BLaER1 treated with 17β-estradiol and CSF1 and Interleukin-3, amounts not matched to agents 10 nM and 100 nM (cell line): ENCODE data around the gene PITPNM1.
"Not testable (repeated sequence)": the region's sequence is repeated elsewhere in the genome, so short reads cannot be mapped to it uniquely, and the experiment has no call there.

Experiments used
- H3K27ac ChIP-seq, 11 experiments: shearing (Covaris generic); formaldehyde crosslinking; 2 replicates each; pipeline ENCODE4 v1.8.1; 2022
- H3K27me3 ChIP-seq, 11 experiments: shearing (Covaris generic); formaldehyde crosslinking; 2 replicates each; pipeline ENCODE4 v1.8.1; 2022
- H3K36me3 ChIP-seq, 11 experiments: shearing (Covaris generic); formaldehyde crosslinking; 2 replicates each; pipeline ENCODE4 v1.8.1; 2022
- H3K4me1 ChIP-seq, 10 experiments: shearing (Covaris generic); formaldehyde crosslinking; 2 replicates each; pipeline ENCODE4 v1.8.1; 2022
- H3K4me2 ChIP-seq, 11 experiments: shearing (Covaris generic); formaldehyde crosslinking; 2 replicates each; pipeline ENCODE4 v1.8.1; 2022
- H3K4me3 ChIP-seq, 10 experiments: shearing (Covaris generic); formaldehyde crosslinking; 2 replicates each; pipeline ENCODE4 v1.8.1; 2022
- H3K9ac ChIP-seq, 11 experiments: shearing (Covaris generic); formaldehyde crosslinking; 2 replicates each; pipeline ENCODE4 v1.8.1; 2022
- H3K9me3 ChIP-seq, 11 experiments: shearing (Covaris generic); formaldehyde crosslinking; replicated peaks in 1 of 11; 2 replicates each; pipeline ENCODE4 v1.8.1; 2022
- H4K20me1 ChIP-seq, 11 experiments: shearing (Covaris generic); formaldehyde crosslinking; 2 replicates each; pipeline ENCODE4 v1.8.1; 2022
- Cebpa-rat ChIP-seq, 11 experiments: shearing (Covaris generic); IDR thresholded peaks; 2 replicates each; pipeline ENCODE4 v1.8.1; 2022

Gene PITPNM1

DNA sequence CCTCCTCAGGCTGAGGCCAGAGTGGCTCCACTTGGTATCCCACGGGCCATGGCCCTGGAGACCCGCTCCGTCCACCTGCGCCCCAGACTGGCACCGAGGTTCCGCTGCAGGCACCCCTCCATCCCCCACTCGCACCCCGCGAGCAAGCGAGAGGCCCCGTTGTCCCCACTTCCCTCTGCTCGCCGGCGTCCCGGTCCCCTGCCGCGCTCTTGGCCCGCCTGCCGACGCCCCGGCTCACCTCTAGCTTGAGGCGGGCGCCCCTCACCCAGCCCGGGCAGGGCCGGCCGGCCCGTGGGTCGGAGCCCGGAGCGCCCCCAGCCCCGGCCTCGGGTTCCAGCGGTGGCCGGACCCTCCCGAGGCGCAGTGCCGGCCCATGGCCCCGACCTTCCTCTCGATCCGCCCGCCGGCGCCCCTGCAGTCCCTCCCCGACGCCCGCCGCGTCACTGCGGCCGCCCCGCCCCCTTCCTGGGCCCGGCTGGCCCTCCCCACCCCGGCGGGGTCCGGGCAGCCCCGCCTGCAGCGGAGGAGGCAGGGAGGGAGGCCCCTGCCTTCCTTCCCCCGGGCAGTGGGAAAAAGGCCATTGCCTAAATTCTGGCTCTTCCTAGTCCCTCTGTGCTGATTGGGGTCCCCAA is at the start of gene PITPNM1:
PITPNM1 (minus strand) TSS at position 414 of the 632 bp plus-strand sequence. CDS start 1,183 bp downstream, outside the sequence.
- H3K4me2 ChIP-seq = peak within 1 kb of the TSS; percentile 91 to 100 (median 99)
- H3K4me3 ChIP-seq = peak within 1 kb of the TSS; percentile 81 to 96 (median 88)
- H3K9ac ChIP-seq = peak within 1 kb of the TSS; percentile 80 to 91 (median 84)
- H3K27ac ChIP-seq = peak within 1 kb of the TSS; percentile 62 to 81 (median 71)
- peaks cover 0 to 13% (median 9%) of the 10 kb centered on the region in 11 experiments; a peak in 9 of 22 replicates for H3K27me3 ChIP-seq
- peaks cover 0 to 2% (median 0%) of the 10 kb centered on the region in 11 experiments; a peak in 1 of 22 replicates for H3K9me3 ChIP-seq
- peaks cover 66 to 74% (median 69%) of the 10 kb centered on the region in 10 experiments for H3K4me1 ChIP-seq
- peaks cover 18 to 36% (median 24%) of the 10 kb centered on the region in 11 experiments for H3K36me3 ChIP-seq
- H4K20me1 ChIP-seq = peaks cover 26 to 67% (median 47%) of the 10 kb centered on the region in 11 experiments; a peak in 21 of 22 replicates
- no peak for TF ChIP-seq Cebpa-rat (IDR thresholded peaks at IDR 0.05)

DNA sequence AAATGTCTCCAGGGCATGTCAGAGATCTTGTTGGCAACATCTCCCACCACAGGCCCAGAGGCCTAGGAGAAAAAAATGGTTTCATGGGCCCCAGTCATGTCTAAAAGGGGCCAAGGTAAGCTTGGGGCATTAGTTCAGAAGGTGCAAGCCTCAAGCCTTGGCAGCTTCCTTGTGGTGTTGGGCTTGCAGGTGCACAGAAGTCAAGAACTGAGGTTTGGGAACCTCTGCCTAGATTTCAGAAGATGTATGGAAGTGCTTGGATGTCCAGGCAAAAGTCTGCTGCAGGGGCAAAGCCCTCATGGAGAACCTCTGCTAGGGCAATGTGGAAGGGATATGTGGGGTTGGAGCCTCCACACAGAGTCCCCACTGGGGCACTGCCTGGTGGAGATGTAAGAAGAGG is 46.5 kb upstream of the PITPNM1 start:
- H3K4me1 ChIP-seq, H3K27me3 ChIP-seq, H3K4me2 ChIP-seq, H4K20me1 ChIP-seq, H3K9ac ChIP-seq, H3K36me3 ChIP-seq, H3K4me3 ChIP-seq, H3K27ac ChIP-seq: not testable (repeated sequence)
- H3K9me3 ChIP-seq = peaks cover 31 to 44% (median 35%) of the 10 kb centered on the region in 11 experiments

DNA sequence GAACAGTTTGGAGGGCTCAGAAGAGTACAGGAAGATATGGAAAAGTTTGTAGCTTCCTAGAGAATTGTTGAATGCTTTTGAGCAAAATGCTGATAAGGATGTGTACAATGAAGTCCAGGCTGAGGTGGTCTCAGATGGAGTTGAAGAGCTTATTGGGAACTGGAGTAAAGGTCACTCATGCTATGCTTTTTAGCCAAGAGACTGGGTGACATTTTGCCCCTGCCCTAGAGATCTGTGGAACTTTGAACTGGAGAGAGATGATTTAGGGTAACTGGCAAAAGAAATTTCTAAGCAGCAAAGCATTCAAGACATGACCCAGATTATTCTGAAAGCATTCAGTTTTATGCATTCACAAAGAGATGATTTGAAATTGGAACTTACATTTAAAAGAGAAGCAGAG is 46.0 kb upstream of the PITPNM1 start:
- no peak for TF ChIP-seq Cebpa-rat (IDR thresholded peaks at IDR 0.05)
- Histone ChIP-seq H3K27ac (no peak overlapping the region), H3K4me3 (no peak overlapping the region), H4K20me1 (no peaks in the 10 kb centered on the region), H3K9me3 (peaks cover 31 to 44% (median 35%) of the 10 kb centered on the region in 11 experiments), H3K27me3 (no peaks in the 10 kb centered on the region), H3K4me2 (no peak overlapping the region), H3K4me1 (peaks cover 0 to 8% (median 0%) of the 10 kb centered on the region in 10 experiments; a peak in 4 of 20 replicates), H3K9ac (no peak overlapping the region), H3K36me3 (peaks cover 0 to 6% (median 0%) of the 10 kb centered on the region in 11 experiments; a peak in 1 of 22 replicates)

DNA sequence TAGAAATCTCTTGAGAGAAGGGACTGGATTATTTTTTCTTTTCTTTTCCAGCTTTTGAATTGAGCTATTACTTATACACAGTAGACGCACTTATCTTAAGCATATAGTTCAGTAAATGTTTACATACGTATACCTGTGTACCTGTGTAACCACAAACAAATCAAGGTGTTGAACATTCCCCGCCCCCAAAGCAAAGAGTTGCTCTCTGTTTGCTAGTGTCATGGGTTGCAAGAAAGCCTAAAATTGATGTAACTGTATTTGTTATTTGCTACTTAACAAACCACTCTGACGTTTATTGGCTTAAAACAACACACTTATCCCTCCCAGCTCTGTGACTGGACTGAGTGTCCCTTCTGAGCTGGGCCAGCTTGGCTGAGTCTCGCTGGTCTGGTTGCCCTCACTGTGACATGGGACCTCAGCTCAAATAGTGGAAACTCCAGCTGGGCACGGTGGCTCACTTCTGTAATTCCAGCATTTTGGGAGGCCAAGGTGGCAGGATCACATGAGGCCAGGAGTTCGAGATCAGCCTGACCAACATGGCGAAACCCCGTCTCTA is 43.5 kb upstream of the PITPNM1 start:
- H3K4me1 ChIP-seq = peaks cover 0 to 33% (median 19%) of the 10 kb centered on the region in 10 experiments; a peak in 16 of 20 replicates
- no peak overlapping the region for H3K27ac ChIP-seq
- no peak for TF ChIP-seq Cebpa-rat (IDR thresholded peaks at IDR 0.05)
- no peak overlapping the region for H3K4me2 ChIP-seq
- H4K20me1 ChIP-seq = no peaks in the 10 kb centered on the region
- peaks cover 0 to 6% (median 0%) of the 10 kb centered on the region in 11 experiments; a peak in 1 of 22 replicates for H3K36me3 ChIP-seq
- no peak overlapping the region for H3K9ac ChIP-seq
- H3K4me3 ChIP-seq = no peak overlapping the region
- H3K9me3 ChIP-seq = peaks cover 31 to 44% (median 35%) of the 10 kb centered on the region in 11 experiments
- H3K27me3 ChIP-seq = no peaks in the 10 kb centered on the region

DNA sequence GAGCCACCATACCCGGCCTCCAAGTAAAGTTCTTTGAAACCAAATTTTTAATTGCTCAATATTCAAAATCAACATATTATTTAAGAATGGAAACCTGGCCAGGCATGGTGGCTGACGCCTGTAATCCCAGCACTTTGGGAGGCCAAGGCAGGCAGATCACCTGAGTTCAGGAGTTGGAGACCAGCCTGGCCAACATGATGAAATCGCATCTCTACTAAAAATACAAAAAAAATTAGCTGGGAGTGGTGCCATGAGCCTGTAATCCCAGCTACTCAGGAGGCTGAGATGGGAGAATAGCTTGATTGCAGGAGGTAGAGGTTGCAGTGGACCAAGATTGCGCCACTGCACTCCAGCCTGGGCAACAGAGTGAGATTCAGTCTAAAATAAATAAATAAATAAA is 42.9 kb upstream of the PITPNM1 start:
- not testable (repeated sequence) for H3K4me2 ChIP-seq, H4K20me1 ChIP-seq, H3K9ac ChIP-seq, H3K36me3 ChIP-seq, H3K4me3 ChIP-seq, H3K27ac ChIP-seq, H3K27me3 ChIP-seq
- H3K4me1 ChIP-seq = peaks cover 0 to 38% (median 21%) of the 10 kb centered on the region in 10 experiments; a peak in 16 of 20 replicates
- H3K9me3 ChIP-seq = peaks cover 30 to 43% (median 35%) of the 10 kb centered on the region in 11 experiments

DNA sequence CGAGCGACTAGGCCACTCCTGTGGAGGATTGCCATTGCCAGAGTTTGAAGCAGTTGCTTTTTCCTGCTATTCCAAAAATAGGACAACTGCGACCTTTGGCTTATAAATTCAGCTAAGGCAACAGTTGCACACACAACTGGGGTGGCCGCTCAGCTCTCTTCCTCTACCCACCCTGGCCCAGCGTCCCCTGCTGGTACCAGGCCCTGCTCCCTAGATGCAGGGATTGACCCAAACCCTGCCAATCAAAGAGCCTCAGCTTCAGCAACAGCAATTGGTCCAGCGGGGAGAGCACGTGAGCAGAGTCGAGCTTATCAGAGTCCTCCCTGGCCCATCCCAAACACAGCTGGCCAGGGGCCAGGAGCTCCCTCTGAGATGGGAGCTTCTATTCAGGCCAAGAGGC is 40.1 kb upstream of the PITPNM1 start:
- Histone ChIP-seq H4K20me1 (no peaks in the 10 kb centered on the region), H3K4me2 (peak overlapping the region in 8 of 11 experiments; percentile 12 to 66 (median 54); a peak in 15 of 22 replicates), H3K36me3 (no peaks in the 10 kb centered on the region), H3K4me1 (peaks cover 0 to 47% (median 23%) of the 10 kb centered on the region in 10 experiments; a peak in 16 of 20 replicates), H3K4me3 (no peak overlapping the region), H3K9ac (no peak overlapping the region), H3K27ac (no peak overlapping the region; a peak in 1 of 22 replicates), H3K9me3 (peaks cover 2 to 15% (median 10%) of the 10 kb centered on the region in 11 experiments), H3K27me3 (no peaks in the 10 kb centered on the region)
- no peak for TF ChIP-seq Cebpa-rat (IDR thresholded peaks at IDR 0.05)

DNA sequence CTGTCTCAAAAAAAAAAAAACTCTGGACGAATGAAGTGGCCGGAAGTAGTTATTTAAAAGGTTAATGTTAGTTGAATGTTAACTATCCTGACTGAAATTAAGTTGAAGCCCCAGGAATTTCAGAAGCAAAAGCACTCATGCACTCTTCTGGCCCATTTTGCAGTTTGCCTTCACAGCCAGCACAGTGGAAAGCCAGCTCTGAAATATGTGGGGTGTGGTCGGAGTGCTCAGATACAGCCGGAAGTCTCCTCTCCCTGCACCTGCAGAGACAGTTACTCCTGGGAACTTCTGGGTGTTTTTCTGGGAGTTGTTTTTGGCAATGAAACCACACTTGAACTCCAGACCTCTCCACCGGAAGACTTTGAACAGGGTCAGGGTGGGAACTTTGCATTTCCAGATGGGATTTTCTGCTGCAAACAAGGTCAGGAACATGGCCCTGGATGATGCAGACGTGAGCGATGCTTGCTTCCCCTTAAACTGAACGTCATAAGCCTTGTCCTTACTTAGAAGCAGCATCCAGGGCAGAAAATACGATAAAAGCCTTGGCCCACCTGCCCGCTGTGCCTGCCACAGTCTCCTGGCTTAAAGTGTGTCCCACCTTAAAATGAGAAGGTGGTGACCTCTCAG is 39.6 kb upstream of the PITPNM1 start:
- no peak for TF ChIP-seq Cebpa-rat (IDR thresholded peaks at IDR 0.05)
- peaks cover under 1 to 12% (median 4%) of the 10 kb centered on the region in 11 experiments; a peak in 16 of 22 replicates for H3K9me3 ChIP-seq
- no peak overlapping the region; a peak in 1 of 22 replicates for H3K27ac ChIP-seq

DNA sequence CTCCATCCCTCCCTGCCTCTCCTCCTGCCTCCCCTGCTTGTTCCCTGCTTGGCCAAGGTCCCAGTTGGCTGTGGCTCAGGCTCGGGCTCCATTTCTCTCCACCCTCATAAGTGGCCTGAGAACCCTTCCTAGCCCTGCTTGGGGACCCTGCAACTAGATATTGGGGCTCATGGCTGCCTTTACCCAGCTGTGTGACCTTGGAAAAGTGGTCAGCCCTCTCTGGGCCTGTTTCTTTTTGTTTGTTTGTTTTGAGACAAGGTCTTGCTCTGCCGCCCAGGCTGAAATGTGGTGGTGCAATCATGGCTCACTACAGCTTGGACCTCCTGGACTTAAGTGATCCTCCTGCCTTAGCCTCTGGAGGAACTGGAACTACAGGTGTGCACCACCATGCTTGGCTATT is 38.4 kb upstream of the PITPNM1 start:
- H3K4me1 ChIP-seq = peaks cover 0 to 49% (median 23%) of the 10 kb centered on the region in 10 experiments; a peak in 16 of 20 replicates
- no peaks in the 10 kb centered on the region for H4K20me1 ChIP-seq
- no peak overlapping the region for H3K4me3 ChIP-seq
- H3K9me3 ChIP-seq = peaks cover 0 to 13% (median 8%) of the 10 kb centered on the region in 11 experiments; a peak in 8 of 22 replicates
- no peak overlapping the region for H3K9ac ChIP-seq
- no peaks in the 10 kb centered on the region for H3K27me3 ChIP-seq
- H3K4me2 ChIP-seq = peak overlapping the region in 4 of 11 experiments; percentile 32 to 62 (median 48); a peak in 6 of 22 replicates
- no peak for TF ChIP-seq Cebpa-rat (IDR thresholded peaks at IDR 0.05)
- no peak overlapping the region for H3K27ac ChIP-seq
- no peaks in the 10 kb centered on the region for H3K36me3 ChIP-seq

More for the DNA sequence above, 39.6 kb upstream of the PITPNM1 start:
- Histone ChIP-seq H3K4me3 (no peak overlapping the region), H3K36me3 (no peaks in the 10 kb centered on the region), H3K27me3 (no peaks in the 10 kb centered on the region), H3K4me2 (peak overlapping the region in 8 of 11 experiments; percentile 12 to 66 (median 54); a peak in 16 of 22 replicates), H3K9ac (no peak overlapping the region), H3K4me1 (peaks cover 0 to 49% (median 23%) of the 10 kb centered on the region in 10 experiments; a peak in 16 of 20 replicates), H4K20me1 (no peaks in the 10 kb centered on the region)

DNA sequence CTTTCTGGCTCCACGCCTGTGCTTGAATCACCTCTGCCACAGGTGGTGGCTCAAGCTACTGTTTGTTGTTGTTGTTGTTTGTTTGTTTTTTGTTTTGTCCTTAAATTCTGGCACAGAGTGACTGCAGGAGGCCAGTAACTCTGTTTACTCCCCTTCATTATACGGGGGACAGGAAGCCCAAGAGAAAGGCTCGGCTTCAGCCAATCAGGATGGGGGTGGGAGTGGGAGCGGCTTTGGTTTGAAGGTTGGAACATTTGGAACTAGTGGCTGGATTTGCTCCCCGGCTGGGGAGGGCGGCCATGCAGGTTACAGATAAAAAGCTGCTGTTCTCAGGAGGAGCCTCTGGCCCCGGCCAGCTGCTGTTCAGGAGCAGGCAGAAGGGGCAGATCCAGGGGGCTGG is 37.8 kb upstream of the PITPNM1 start:
- no peaks in the 10 kb centered on the region for H3K36me3 ChIP-seq
- peaks cover 0 to 16% (median 9%) of the 10 kb centered on the region in 11 experiments; a peak in 10 of 22 replicates for H3K9me3 ChIP-seq
- no peak overlapping the region for H3K27ac ChIP-seq
- TF ChIP-seq Cebpa-rat (IDR thresholded peaks at IDR 0.05) = no peak
- H3K9ac ChIP-seq = no peak overlapping the region
- H3K4me3 ChIP-seq = no peak overlapping the region
- H3K4me2 ChIP-seq = peak overlapping the region in 2 of 11 experiments; percentile 32 to 62; a peak in 2 of 22 replicates
- H3K27me3 ChIP-seq = no peaks in the 10 kb centered on the region
- peaks cover 0 to 49% (median 23%) of the 10 kb centered on the region in 10 experiments; a peak in 16 of 20 replicates for H3K4me1 ChIP-seq
- no peaks in the 10 kb centered on the region for H4K20me1 ChIP-seq
